ENCODE measurements around the gene LAMA3. TPM values are rescaled to one million over a fixed set of nuclear protein-coding genes. Genes with fewer than 3 reads are reported as not detected.
"Not testable (repeated sequence)": the region's sequence is repeated elsewhere in the genome, so short reads cannot be mapped to it uniquely, and the experiment has no call there.

Gene LAMA3
- total RNA-seq, 4 donors from 2014 or later, result 46.3 to 80.6 (median 67.1) TPM

DNA sequence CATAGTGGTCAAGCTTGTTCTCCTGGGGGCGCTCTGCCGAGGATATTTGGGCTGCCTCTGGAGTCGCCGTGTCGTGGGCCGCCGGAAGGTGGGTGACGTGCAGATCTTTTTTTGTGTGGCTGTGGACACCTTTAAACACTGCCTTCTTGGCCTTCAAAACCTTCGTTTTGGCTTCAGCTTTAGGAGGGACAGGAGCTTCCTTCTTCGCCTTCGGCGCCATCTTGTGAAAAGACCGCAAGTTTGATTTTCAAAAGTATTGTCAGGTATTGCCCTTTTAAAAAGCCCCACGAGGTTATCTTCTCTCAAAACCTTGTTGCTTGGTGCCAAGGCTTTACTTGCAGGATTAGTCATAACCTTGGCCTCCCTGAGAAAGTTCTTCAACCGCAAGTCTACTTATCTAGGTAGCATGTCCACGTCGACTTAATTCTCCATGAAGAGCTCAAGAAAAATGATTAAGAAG is 20.8 kb downstream of the LAMA3 start:
- H3K4me1 ChIP-seq, result no peaks in the 10 kb centered on the region
- peaks cover 0 to 6% (median 0%) of the 10 kb centered on the region in 3 donors for H3K36me3 ChIP-seq
- DNase-seq (ENCODE audit: low spot score in 2 of 2), result no peak
- no peak for TF ChIP-seq EP300 (IDR thresholded peaks at IDR 0.05)
- TF ChIP-seq, protein P1, sequence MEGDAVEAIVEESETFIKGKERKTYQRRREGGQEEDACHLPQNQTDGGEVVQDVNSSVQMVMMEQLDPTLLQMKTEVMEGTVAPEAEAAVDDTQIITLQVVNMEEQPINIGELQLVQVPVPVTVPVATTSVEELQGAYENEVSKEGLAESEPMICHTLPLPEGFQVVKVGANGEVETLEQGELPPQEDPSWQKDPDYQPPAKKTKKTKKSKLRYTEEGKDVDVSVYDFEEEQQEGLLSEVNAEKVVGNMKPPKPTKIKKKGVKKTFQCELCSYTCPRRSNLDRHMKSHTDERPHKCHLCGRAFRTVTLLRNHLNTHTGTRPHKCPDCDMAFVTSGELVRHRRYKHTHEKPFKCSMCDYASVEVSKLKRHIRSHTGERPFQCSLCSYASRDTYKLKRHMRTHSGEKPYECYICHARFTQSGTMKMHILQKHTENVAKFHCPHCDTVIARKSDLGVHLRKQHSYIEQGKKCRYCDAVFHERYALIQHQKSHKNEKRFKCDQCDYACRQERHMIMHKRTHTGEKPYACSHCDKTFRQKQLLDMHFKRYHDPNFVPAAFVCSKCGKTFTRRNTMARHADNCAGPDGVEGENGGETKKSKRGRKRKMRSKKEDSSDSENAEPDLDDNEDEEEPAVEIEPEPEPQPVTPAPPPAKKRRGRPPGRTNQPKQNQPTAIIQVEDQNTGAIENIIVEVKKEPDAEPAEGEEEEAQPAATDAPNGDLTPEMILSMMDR (IDR thresholded peaks at IDR 0.05), result no peak
- no peak for TF ChIP-seq POLR2A (IDR thresholded peaks at IDR 0.05)
- no peak overlapping the region for H3K27ac ChIP-seq
- no peak overlapping the region for H3K4me3 ChIP-seq
- H3K9me3 ChIP-seq, result peaks cover 0 to 15% (median 3%) of the 10 kb centered on the region in 4 donors
- 90% methylated on average over 17 of the region's 17 CpGs for WGBS, 2 donors
- no peaks in the 10 kb centered on the region for H3K27me3 ChIP-seq

- no peak for DNase-seq (ENCODE audit: low spot score in 2 of 2)
- Histone ChIP-seq H3K27me3 (no peaks in the 10 kb centered on the region), H3K9me3 (peaks cover 0 to 15% (median 3%) of the 10 kb centered on the region in 4 donors), H3K27ac (no peak overlapping the region), H3K36me3 (peaks cover 0 to 6% (median 0%) of the 10 kb centered on the region in 3 donors), H3K4me3 (no peak overlapping the region), H3K4me1 (peaks cover 0 to 2% (median 0%) of the 10 kb centered on the region in 4 donors)
- TF ChIP-seq EP300 (IDR thresholded peaks at IDR 0.05) (no peak), POLR2A (IDR thresholded peaks at IDR 0.05) (no peak)
- TF ChIP-seq, protein P1 (IDR thresholded peaks at IDR 0.05), result no peak
- 94 to 100% methylated on average over 1 of the region's 1 CpG for WGBS, 2 donors
Observed at GRCh38 chr18:23710946-23711345, 21.7 kb downstream of the LAMA3 start.

- 82 to 90% methylated on average over 1 of the region's 1 CpG for WGBS, 2 donors
- Histone ChIP-seq H3K27me3 (no peaks in the 10 kb centered on the region), H3K9me3 (peaks cover 0 to 13% (median 3%) of the 10 kb centered on the region in 4 donors), H3K4me3 (no peak overlapping the region), H3K36me3 (peaks cover 0 to 6% (median 0%) of the 10 kb centered on the region in 3 donors), H3K4me1 (peaks cover 0 to 7% (median 0%) of the 10 kb centered on the region in 4 donors), H3K27ac (no peak overlapping the region)
- TF ChIP-seq, protein P1 (IDR thresholded peaks at IDR 0.05), result no peak
- TF ChIP-seq POLR2A (IDR thresholded peaks at IDR 0.05), result no peak
- TF ChIP-seq EP300 (IDR thresholded peaks at IDR 0.05), result no peak
- no peak for DNase-seq (ENCODE audit: low spot score in 2 of 2)
Observed at GRCh38 chr18:23711426-23711825, 22.2 kb downstream of the LAMA3 start.

GRCh38 chr18:23712445-23712844 is 23.2 kb downstream of the LAMA3 start:
- no peak overlapping the region for H3K4me3 ChIP-seq
- H3K9me3 ChIP-seq, result peaks cover 0 to 3% (median under 1%) of the 10 kb centered on the region in 4 donors
- H3K4me1 ChIP-seq, result peaks cover 0 to 15% (median 0%) of the 10 kb centered on the region in 4 donors
- no peak for DNase-seq (ENCODE audit: low spot score in 2 of 2)
- no peak overlapping the region for H3K27ac ChIP-seq
- 73 to 82% methylated on average over 3 of the region's 3 CpGs for WGBS, 2 donors
- H3K36me3 ChIP-seq, result no peaks in the 10 kb centered on the region
- TF ChIP-seq EP300 (IDR thresholded peaks at IDR 0.05) (no peak), POLR2A (IDR thresholded peaks at IDR 0.05) (no peak)
- TF ChIP-seq, protein P1 (IDR thresholded peaks at IDR 0.05), result no peak
- no peaks in the 10 kb centered on the region for H3K27me3 ChIP-seq

DNA sequence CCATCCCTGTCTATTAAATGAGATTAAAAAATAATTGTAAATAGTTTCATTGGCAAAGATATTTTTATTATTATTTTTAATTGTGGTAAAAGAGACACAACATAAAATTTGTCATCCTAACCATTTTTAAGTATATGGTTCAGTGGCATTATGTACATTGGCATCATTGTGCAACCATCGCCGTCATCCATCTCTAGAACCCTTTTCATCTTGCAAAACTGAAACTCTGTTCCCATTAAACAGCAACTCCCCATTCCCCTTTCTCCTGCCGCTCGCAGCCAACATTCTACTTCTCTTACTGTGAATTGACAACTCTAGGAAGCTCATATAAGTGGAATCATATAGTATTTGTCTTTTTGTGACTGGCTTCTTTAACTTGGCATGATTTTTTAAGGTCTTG is 25.3 kb downstream of the LAMA3 start:
- peaks cover 0 to 35% (median 5%) of the 10 kb centered on the region in 4 donors for H3K4me1 ChIP-seq
- H3K27me3 ChIP-seq, result no peaks in the 10 kb centered on the region
- WGBS, 2 donors, result 90% methylated on average over 4 of the region's 4 CpGs
- H3K36me3 ChIP-seq, result no peaks in the 10 kb centered on the region
- no peak for DNase-seq (ENCODE audit: low spot score in 2 of 2)
- no peaks in the 10 kb centered on the region for H3K9me3 ChIP-seq
- TF ChIP-seq, protein P1 (IDR thresholded peaks at IDR 0.05), result no peak
- H3K27ac ChIP-seq, result no peak overlapping the region
- no peak overlapping the region for H3K4me3 ChIP-seq

GRCh38 chr18:23716079-23716478 is 26.8 kb downstream of the LAMA3 start:
- peaks cover 0 to 39% (median 6%) of the 10 kb centered on the region in 4 donors for H3K4me1 ChIP-seq
- H3K4me3 ChIP-seq; H3K9me3 ChIP-seq; H3K27me3 ChIP-seq; H3K36me3 ChIP-seq; DNase-seq (ENCODE audit: low spot score in 2 of 2): not testable (repeated sequence)
- 74 to 77% methylated on average over 8 of the region's 8 CpGs for WGBS, 2 donors
- peak overlapping the region in 2 of 4 donors; percentile 72 to 75 for H3K27ac ChIP-seq

Measured in tibial nerve (tissue), 4 donors.